Colonic mucosa (tissue), 4 donors: ENCODE results near the gene FANCE. TPM values are rescaled to one million over a fixed set of nuclear protein-coding genes. Genes with fewer than 3 reads are reported as not detected.

Experiments
- DNase-seq: peaks from one replicate; pipeline ENCODE4 v3.0.0-alpha.2; 2020
- H3K27ac ChIP-seq: fragments of 200-600 bp; one replicate; pipeline ENCODE4 v1.8.0; 2021
- H3K27me3 ChIP-seq: fragments of 200-600 bp; one replicate; pipeline ENCODE4 v1.8.0; 2021
- H3K36me3 ChIP-seq: fragments of 200-600 bp; one replicate; pipeline ENCODE4 v1.8.0; 2021
- H3K4me1 ChIP-seq: fragments of 200-600 bp; one replicate; pipeline ENCODE4 v1.8.0; 2021; ENCODE audit warnings: mild to moderate bottlenecking
- H3K4me3 ChIP-seq: fragments of 200-600 bp; one replicate; pipeline ENCODE4 v1.8.0; 2021
- H3K9ac ChIP-seq, 2 donors: one replicate each; pipeline ENCODE4 v1.7.0; 2013; ENCODE audit warnings: control low read depth in 2 of 2, low read depth in 2 of 2, low read length in 2 of 2
- H3K9me3 ChIP-seq: fragments of 200-600 bp; one replicate; pipeline ENCODE4 v1.8.0; 2021
- CTCF ChIP-seq: fragments of 200-600 bp; IDR thresholded peaks from one replicate; pipeline ENCODE4 v1.8.0; 2022; ENCODE audit warnings: antibody characterized with exemption, mild to moderate bottlenecking
- intact Hi-C: fragments of 100-400 bp; cut with DNase I; formaldehyde crosslinking; loops from one replicate; pipeline ENCODE4 v1.14.1; 2022
- total RNA-seq, 2 donors: library from RNA; stranded (reverse); fragmentation: NEBNext Ultra II Directional in 1 of 2; extraction: Animal tissue kit (Norgen Biotek cat#: 25700) in 1 of 2; gene quantifications; one replicate each; pipeline ENCODE4 v1.2.1, GENCODE V29; 2021
- donor health status: healthy.
- donor health status: DM: no; HTN: no; CAD: no.
- donor health status: DM: no; HTN: no; CAD: no.

FANCE gene
- total RNA-seq, 2 donors from 2014 or later = 3.7 to 10.7 TPM

- no peak overlapping the region for H3K27ac ChIP-seq
- no peak for TF ChIP-seq CTCF
- H3K4me3 ChIP-seq = no peak overlapping the region
- no peak overlapping the region for H3K9ac ChIP-seq
- H3K27me3 ChIP-seq = no peaks in the 10 kb centered on the region
- DNase-seq = no peak
- no peaks in the 10 kb centered on the region for H3K36me3 ChIP-seq
- peaks cover 8% of the 10 kb centered on the region for H3K4me1 ChIP-seq
- H3K9me3 ChIP-seq = no peaks in the 10 kb centered on the region
- intact Hi-C loops = no loop called here
Observed at GRCh38 chr6:35481226-35481625, 29.1 kb downstream of the FANCE start.

GRCh38 chr6:35483062-35483461, 30.9 kb downstream of the FANCE start:
- Histone ChIP-seq H3K9ac (no peak overlapping the region), H3K4me3 (no peak overlapping the region), H3K27ac (no peak overlapping the region), H3K9me3 (no peaks in the 10 kb centered on the region), H3K4me1 (peaks cover 25% of the 10 kb centered on the region), H3K36me3 (no peaks in the 10 kb centered on the region), H3K27me3 (no peaks in the 10 kb centered on the region)
- intact Hi-C loops = no loop called here
- TF ChIP-seq CTCF = no peak
- no peak for DNase-seq

GRCh38 chr6:35483490-35483889, 31.4 kb downstream of the FANCE start:
- TF ChIP-seq CTCF = no peak
- DNase-seq = no peak
- H3K27me3 ChIP-seq = no peaks in the 10 kb centered on the region
- intact Hi-C loops = no loop called here
- H3K36me3 ChIP-seq = no peaks in the 10 kb centered on the region
- H3K4me3 ChIP-seq = no peak overlapping the region
- H3K9ac ChIP-seq = no peak overlapping the region
- H3K9me3 ChIP-seq = no peaks in the 10 kb centered on the region
- no peak overlapping the region for H3K27ac ChIP-seq
- peaks cover 29% of the 10 kb centered on the region for H3K4me1 ChIP-seq

GRCh38 chr6:35483893-35484645, 31.9 kb downstream of the FANCE start:
- DNase-seq = no peak
- no peak for TF ChIP-seq CTCF
- peaks cover 32% of the 10 kb centered on the region for H3K4me1 ChIP-seq
- H3K36me3 ChIP-seq = no peaks in the 10 kb centered on the region
- H3K9me3 ChIP-seq = no peaks in the 10 kb centered on the region
- intact Hi-C loops = no loop called here
- H3K9ac ChIP-seq = no peak overlapping the region
- H3K27me3 ChIP-seq = no peaks in the 10 kb centered on the region
- H3K27ac ChIP-seq = no peak overlapping the region
- H3K4me3 ChIP-seq = no peak overlapping the region

- intact Hi-C loops = no loop called here
Observed at GRCh38 chr6:35484921-35485392, 32.8 kb downstream of the FANCE start.

More at GRCh38 chr6:35484921-35485392, 32.8 kb downstream of the FANCE start:
- Histone ChIP-seq H3K4me1 (peaks cover 32% of the 10 kb centered on the region), H3K9me3 (no peaks in the 10 kb centered on the region), H3K9ac (peak overlapping the region in 1 of 2 donors; percentile 89), H3K27ac (peak overlapping the region; percentile 94), H3K36me3 (no peaks in the 10 kb centered on the region), H3K4me3 (no peak overlapping the region), H3K27me3 (no peaks in the 10 kb centered on the region)
- no peak for TF ChIP-seq CTCF
- no peak for DNase-seq
